ENCODE data around the gene L3HYPDH.

Gene L3HYPDH

GRCh38 chr14:59483819-59484638 is at the start of gene L3HYPDH, which contains the start of gene JKAMP:
TSS of gene L3HYPDH (minus strand) at chr14:59484408. CDS start at chr14:59484316, 92 bp downstream.
TSS of gene JKAMP (plus strand) at chr14:59484517. CDS start at chr14:59484590, 73 bp downstream.
- peak; percentile 49 for DNase-seq

- no peak for DNase-seq
Measured at GRCh38 chr14:59532419-59532818, 48.2 kb upstream of the L3HYPDH start.

GRCh38 chr14:59530349-59530748 is 46.1 kb upstream of the L3HYPDH start:
- DNase-seq: no peak

- no peak for DNase-seq
Measured at GRCh38 chr14:59529189-59529588, 45.0 kb upstream of the L3HYPDH start.

DNA sequence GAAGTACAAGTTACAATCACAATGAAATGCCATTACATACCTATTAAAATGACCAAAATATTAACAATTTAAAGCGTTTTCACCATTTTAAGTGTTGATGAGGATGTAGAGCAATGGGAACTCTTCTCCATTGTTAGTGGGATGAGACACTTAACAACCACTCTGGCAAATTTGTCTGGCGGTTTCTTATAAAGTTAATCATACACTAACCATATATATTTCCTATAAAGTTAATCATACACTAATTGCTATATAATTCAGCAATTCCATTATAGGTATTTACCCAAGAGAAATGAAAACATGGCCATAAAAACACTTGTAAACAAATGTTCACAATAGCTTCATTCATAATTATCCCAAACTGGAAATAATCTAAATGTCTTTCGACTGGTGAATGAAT is 36.0 kb upstream of the L3HYPDH start:
- DNase-seq: no peak

- DNase-seq: no peak
Measured at GRCh38 chr14:59511916-59512575, 27.8 kb upstream of the L3HYPDH start.

DNA sequence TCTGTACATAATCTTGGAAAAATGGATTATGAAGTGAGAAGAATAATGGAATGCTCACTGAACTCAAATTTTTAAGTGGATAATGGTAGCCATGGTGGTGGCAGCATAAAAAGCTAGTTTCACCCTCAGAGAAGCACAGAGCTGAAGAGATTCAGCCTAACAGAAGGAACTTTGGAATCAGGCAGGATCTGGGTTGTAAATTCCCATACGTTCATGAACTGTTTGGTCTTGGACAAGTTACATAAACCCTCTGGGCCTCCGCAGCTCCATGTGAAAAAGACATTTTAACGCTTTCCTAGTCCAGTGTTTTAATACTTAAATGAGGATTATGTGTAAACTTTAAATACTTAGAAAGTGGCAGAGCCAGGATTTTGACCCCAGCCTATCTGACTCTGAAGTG is 26.8 kb upstream of the L3HYPDH start:
- no peak for DNase-seq

GRCh38 chr14:59510001-59510400 is 25.8 kb upstream of the L3HYPDH start:
- no peak for DNase-seq

DNA sequence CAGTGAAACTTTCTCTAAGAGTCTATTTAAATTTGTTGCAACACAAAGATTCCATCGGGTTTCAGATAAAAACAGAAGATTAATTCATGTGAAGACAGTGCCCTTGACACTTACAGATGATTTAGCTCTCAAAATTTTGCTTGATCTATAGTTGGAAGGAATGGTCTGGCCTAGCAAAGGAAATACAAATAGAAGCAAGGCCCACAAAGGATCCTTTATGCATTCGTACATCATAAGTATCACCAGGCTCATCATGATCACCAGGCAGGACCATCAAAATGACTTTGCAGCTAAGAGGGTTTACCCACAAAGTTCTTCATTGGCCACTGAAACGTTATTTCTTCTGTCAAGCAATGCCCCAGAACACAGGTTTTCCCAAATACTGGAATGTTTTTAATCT is 24.9 kb upstream of the L3HYPDH start:
- no peak for DNase-seq

GRCh38 chr14:59507752-59508103 is 23.5 kb upstream of the L3HYPDH start:
- no peak for DNase-seq

DNA sequence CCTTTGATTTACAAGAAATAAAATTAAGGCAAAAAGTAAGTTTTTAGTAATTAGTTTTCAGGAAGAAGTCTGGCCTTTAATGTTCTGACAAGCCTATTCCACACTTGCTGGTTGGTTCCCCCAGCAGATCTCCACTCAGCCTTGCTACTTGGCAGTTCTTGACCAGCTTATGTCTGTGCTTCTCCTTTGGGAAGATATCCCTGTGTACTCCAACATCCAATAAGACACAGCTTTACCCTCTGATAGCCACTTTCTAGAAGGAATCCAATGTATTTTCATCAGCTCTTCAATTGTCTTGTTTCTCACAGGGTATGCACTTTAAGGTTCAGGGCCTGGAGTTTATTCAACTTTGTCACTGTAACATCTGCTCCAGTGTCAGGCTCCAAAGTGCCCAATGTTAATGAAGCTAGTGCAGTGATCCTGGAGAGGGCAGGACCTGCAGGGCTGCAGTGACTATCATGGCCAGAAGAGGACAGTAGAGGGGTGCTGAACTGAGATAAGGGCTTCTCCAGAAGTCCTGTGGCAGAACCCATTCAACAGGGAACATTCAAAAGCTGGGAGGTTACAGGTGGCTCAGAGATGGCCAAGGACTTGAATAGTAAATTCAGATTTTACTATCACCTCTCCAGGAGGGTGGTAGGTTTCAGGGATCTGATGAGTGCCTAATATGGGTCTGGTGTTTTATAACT is 23.0 kb upstream of the L3HYPDH start:
- no peak for DNase-seq

DNA sequence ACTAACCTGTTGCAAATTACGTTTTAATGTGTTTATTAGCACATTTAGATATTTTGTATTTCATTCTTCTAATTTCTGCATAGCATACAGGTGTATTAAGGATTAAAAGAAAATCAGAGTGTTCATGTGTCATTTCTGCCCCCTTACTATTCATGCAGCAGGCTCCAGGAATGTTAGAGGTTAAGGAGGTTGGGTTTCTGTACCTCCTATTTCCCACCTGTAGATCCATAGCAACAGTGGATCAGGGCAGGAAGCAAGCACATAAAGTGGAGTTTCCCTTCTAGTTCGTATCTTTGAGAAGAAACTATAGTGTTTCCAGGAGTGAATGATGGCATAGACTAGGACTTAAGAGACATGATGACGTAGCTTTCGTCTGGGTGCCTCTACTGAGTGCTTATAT is 19.0 kb upstream of the L3HYPDH start:
- DNase-seq: no peak

DNA sequence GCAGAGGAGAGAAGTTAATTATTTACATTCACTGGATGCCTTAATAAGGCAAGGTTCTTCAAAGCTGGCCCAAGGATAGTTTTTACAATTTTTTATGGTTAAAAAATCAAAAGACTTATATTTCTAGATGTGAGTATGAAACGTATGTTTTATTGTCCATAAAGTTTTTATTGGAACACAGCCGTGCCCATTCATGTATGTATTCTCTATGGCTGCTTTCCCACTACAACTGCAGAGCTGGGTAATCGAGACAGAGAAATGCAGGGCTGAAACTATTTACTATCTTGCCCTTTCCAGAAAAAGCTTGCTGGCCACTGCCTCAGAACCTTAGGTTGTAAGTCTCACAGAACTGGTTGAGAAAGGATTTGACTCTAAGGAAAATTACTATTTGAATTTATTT is 16.5 kb upstream of the L3HYPDH start:
- no peak for DNase-seq

GRCh38 chr14:59492384-59492783 is 8.2 kb upstream of the L3HYPDH start:
- no peak for DNase-seq

DNA sequence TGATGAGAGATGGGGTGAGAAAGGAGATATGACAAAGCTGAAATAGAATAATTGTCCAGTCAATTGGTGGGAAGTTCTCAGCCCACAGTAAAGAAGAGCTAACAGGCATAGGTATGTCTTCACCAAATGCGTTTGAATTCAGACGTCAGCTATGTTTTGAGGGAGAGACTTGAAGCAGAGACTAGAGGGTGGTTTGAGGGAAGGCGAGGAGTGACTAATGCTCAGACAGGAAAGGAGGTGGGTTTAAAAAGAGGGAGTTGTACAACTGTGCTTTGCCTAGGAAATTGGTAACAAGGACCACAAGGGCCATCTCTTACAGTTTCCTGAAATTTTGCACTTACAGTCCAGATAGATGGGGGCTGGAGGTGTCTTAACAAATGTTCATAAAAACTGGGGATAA is 6.5 kb upstream of the L3HYPDH start:
- no peak for DNase-seq

GRCh38 chr14:59484639-59485175 is 499 bp upstream of the L3HYPDH start:
- no peak for DNase-seq

DNA sequence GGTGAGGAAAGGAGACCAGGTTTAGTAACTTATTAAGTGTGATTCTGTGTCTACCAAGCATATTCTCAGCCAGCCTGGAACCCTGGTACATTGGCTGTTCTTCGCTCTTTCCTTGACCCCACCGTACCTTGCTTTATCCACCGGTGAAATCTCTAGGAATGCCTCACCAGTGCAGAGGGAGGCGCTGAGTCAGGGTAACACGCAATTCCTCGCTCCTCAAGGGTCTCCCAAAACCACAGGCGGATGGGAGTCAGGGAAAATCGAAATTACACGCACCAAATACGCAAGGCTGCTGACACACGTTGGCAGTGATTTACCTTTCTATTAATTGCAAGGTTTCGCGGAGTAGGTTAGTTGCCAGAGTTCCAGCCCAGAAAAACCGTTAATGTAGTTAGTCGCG is 845 bp downstream of the L3HYPDH start:
- no peak for DNase-seq

- no peak for DNase-seq
Measured at GRCh38 chr14:59482541-59483331, 1.5 kb downstream of the L3HYPDH start.

DNA sequence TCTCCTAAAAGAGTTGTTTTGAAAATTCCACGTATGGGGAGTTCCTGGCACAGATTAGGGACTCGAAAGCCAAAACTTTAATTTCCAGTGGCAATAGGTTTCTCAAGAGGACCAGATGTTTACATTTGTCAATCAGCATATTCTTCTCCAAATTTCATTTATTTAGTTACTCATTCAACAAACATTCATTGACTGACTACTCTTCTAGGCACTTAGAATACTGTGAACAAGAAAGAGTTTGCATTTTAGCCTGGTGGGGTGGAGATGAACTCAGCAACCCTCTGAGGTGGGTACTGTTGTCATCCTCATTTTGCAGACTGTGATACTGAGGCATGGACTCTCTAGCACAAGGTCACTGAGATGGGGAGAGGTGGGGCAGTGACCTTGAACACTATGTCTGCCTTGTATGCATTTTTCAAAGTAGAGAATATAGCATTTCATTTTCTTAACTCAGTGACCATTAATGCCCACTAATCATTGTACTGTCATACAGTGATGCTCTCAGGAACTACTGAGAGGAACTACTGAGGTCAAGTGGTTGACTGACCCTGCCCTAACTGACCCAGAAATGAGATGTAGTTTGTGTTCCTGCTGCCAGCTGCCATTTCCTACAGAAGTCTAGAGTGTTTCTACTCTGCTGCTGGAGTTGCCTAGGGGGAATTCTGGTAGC is 2.2 kb downstream of the L3HYPDH start:
- DNase-seq: no peak

- DNase-seq: no peak
Measured at GRCh38 chr14:59481407-59481806, 2.8 kb downstream of the L3HYPDH start.

DNA sequence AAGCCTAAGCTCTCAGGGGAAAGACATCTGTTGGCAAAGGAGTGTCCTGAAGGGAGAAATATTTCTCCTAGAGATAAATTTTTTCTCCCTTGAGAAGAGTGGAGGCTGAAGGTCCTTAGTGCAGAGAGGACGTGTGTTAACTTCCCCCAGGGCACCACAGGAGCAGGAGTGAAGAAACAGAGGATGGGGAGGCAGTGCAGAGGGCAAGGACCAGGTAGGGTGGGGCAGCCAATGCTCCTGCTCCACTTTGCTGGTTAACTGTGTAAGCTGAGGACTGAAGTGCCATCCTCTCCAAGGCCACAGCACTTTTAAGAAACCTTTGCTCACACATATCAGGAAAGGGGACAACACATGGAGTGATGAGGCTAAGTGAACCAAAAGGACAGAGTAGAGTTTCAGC is 4.0 kb downstream of the L3HYPDH start:
- DNase-seq: no peak

GRCh38 chr14:59478540-59478939 is 5.7 kb downstream of the L3HYPDH start:
- no peak for DNase-seq

Data from cortex of kidney (tissue), 1 donor.